ENCODE measurements around the gene TMUB1. TPM values are rescaled to one million over a fixed set of nuclear protein-coding genes. Genes with fewer than 3 reads are reported as not detected.

The TMUB1 gene
- polyA plus RNA-seq, 4 donors: 19.9 to 39.3 (median 25.6) TPM

GRCh38 chr7:151104411-151105235 lies 21.3 kb upstream of the TMUB1 start:
- no peak for DNase-seq (ENCODE audit: low read depth in 4 of 4, low spot score in 3 of 4)

- no peak for DNase-seq (ENCODE audit: low read depth in 4 of 4, low spot score in 3 of 4)
Observed at GRCh38 chr7:151103973-151104372, 20.7 kb upstream of the TMUB1 start.

GRCh38 chr7:151102991-151103390 lies 19.7 kb upstream of the TMUB1 start:
- DNase-seq (ENCODE audit: low read depth in 4 of 4, low spot score in 3 of 4): no peak

- DNase-seq (ENCODE audit: low read depth in 4 of 4, low spot score in 3 of 4): no peak
Observed at GRCh38 chr7:151101621-151102396, 18.5 kb upstream of the TMUB1 start.

GRCh38 chr7:151100921-151101320 lies 17.6 kb upstream of the TMUB1 start:
- no peak for DNase-seq (ENCODE audit: low read depth in 4 of 4, low spot score in 3 of 4)

- no peak for DNase-seq (ENCODE audit: low read depth in 4 of 4, low spot score in 3 of 4)
Observed at GRCh38 chr7:151099486-151100211, 16.4 kb upstream of the TMUB1 start.

GRCh38 chr7:151095828-151096475 lies 12.7 kb upstream of the TMUB1 start:
- no peak for DNase-seq (ENCODE audit: low read depth in 4 of 4, low spot score in 3 of 4)

GRCh38 chr7:151095123-151095797 lies 12.0 kb upstream of the TMUB1 start:
- DNase-seq (ENCODE audit: low read depth in 4 of 4, low spot score in 3 of 4): no peak

GRCh38 chr7:151094675-151095074 lies 11.4 kb upstream of the TMUB1 start:
- DNase-seq (ENCODE audit: low read depth in 4 of 4, low spot score in 3 of 4): no peak

GRCh38 chr7:151093748-151094147 lies 10.5 kb upstream of the TMUB1 start:
- no peak for DNase-seq (ENCODE audit: low read depth in 4 of 4, low spot score in 3 of 4)

- DNase-seq (ENCODE audit: low read depth in 4 of 4, low spot score in 3 of 4): no peak
Observed at GRCh38 chr7:151091988-151092387, 8.7 kb upstream of the TMUB1 start.

- DNase-seq (ENCODE audit: low read depth in 4 of 4, low spot score in 3 of 4): no peak
Observed at GRCh38 chr7:151091431-151091830, 8.1 kb upstream of the TMUB1 start.

GRCh38 chr7:151091003-151091402 lies 7.7 kb upstream of the TMUB1 start:
- no peak for DNase-seq (ENCODE audit: low read depth in 4 of 4, low spot score in 3 of 4)

GRCh38 chr7:151089893-151090730 lies 6.8 kb upstream of the TMUB1 start:
- no peak for DNase-seq (ENCODE audit: low read depth in 4 of 4, low spot score in 3 of 4)

GRCh38 chr7:151088856-151089699 lies 5.8 kb upstream of the TMUB1 start:
- no peak for DNase-seq (ENCODE audit: low read depth in 4 of 4, low spot score in 3 of 4)

- DNase-seq (ENCODE audit: low read depth in 4 of 4, low spot score in 3 of 4): no peak
Observed at GRCh38 chr7:151088019-151088855, 4.9 kb upstream of the TMUB1 start.

- no peak for DNase-seq (ENCODE audit: low read depth in 4 of 4, low spot score in 3 of 4)
Observed at GRCh38 chr7:151087245-151088018, 4.1 kb upstream of the TMUB1 start.
